ENCODE measurements around the gene ATOH8.
A peak's percentile ranks its signal among the peaks of the same experiment; 100 is the strongest.

Gene ATOH8

GRCh38 chr2:85736456-85737355, 17.1 kb upstream of the ATOH8 start:
- no peak for DNase-seq (ENCODE audit: low read depth in 2 of 2)

- no peak for DNase-seq (ENCODE audit: low read depth in 2 of 2)
Measured at GRCh38 chr2:85737481-85737880, 16.3 kb upstream of the ATOH8 start.

GRCh38 chr2:85737961-85738360, 15.8 kb upstream of the ATOH8 start:
- DNase-seq (ENCODE audit: low read depth in 2 of 2) = no peak

GRCh38 chr2:85740193-85740592, 13.6 kb upstream of the ATOH8 start:
- no peak for DNase-seq (ENCODE audit: low read depth in 2 of 2)

- DNase-seq (ENCODE audit: low read depth in 2 of 2) = no peak
Measured at GRCh38 chr2:85741211-85741832, 12.5 kb upstream of the ATOH8 start.

- DNase-seq (ENCODE audit: low read depth in 2 of 2) = no peak
Measured at GRCh38 chr2:85741833-85742455, 11.8 kb upstream of the ATOH8 start.

- DNase-seq (ENCODE audit: low read depth in 2 of 2) = no peak
Measured at GRCh38 chr2:85743304-85743978, 10.3 kb upstream of the ATOH8 start.

GRCh38 chr2:85744055-85744454, 9.7 kb upstream of the ATOH8 start:
- no peak for DNase-seq (ENCODE audit: low read depth in 2 of 2)

GRCh38 chr2:85744741-85745601, 8.8 kb upstream of the ATOH8 start:
- DNase-seq (ENCODE audit: low read depth in 2 of 2) = no peak

GRCh38 chr2:85745619-85746018, 8.2 kb upstream of the ATOH8 start:
- DNase-seq (ENCODE audit: low read depth in 2 of 2) = no peak

- no peak for DNase-seq (ENCODE audit: low read depth in 2 of 2)
Measured at GRCh38 chr2:85746321-85747004, 7.3 kb upstream of the ATOH8 start.

- no peak for DNase-seq (ENCODE audit: low read depth in 2 of 2)
Measured at GRCh38 chr2:85747441-85747840, 6.3 kb upstream of the ATOH8 start.

- DNase-seq (ENCODE audit: low read depth in 2 of 2) = no peak
Measured at GRCh38 chr2:85748039-85748734, 5.6 kb upstream of the ATOH8 start.

GRCh38 chr2:85748985-85749875, 4.6 kb upstream of the ATOH8 start:
- no peak for DNase-seq (ENCODE audit: low read depth in 2 of 2)

- peak; percentile 13 to 14 for DNase-seq (ENCODE audit: low read depth in 2 of 2)
Measured at GRCh38 chr2:85750587-85751575, 2.9 kb upstream of the ATOH8 start.

GRCh38 chr2:85751627-85752026, 2.2 kb upstream of the ATOH8 start:
- DNase-seq (ENCODE audit: low read depth in 2 of 2) = no peak

GRCh38 chr2:85753035-85753524, 711 bp upstream of the ATOH8 start:
- DNase-seq (ENCODE audit: low read depth in 2 of 2) = no peak
